ENCODE measurements around the gene RRP36.

The RRP36 gene

GRCh38 chr6:43029120-43029519, 7.7 kb downstream of the RRP36 start:
- no peak for TF ChIP-seq CTCF (IDR thresholded peaks at IDR 0.05; ENCODE audit: extremely low read depth, missing control alignments)
- DNase-seq (ENCODE audit: low spot score), result no peak

- TF ChIP-seq CTCF (IDR thresholded peaks at IDR 0.05; ENCODE audit: extremely low read depth, missing control alignments), result no peak
- no peak for DNase-seq (ENCODE audit: low spot score)
Measured at GRCh38 chr6:43032326-43032725, 10.9 kb downstream of the RRP36 start.

- no peak for TF ChIP-seq CTCF (IDR thresholded peaks at IDR 0.05; ENCODE audit: extremely low read depth, missing control alignments)
- no peak for DNase-seq (ENCODE audit: low spot score)
Measured at GRCh38 chr6:43033496-43034189, 12.2 kb downstream of the RRP36 start.

- no peak for TF ChIP-seq CTCF (IDR thresholded peaks at IDR 0.05; ENCODE audit: extremely low read depth, missing control alignments)
- no peak for DNase-seq (ENCODE audit: low spot score)
Measured at GRCh38 chr6:43034190-43034525, 12.7 kb downstream of the RRP36 start.

GRCh38 chr6:43035495-43036194, 14.2 kb downstream of the RRP36 start:
- DNase-seq (ENCODE audit: low spot score), result no peak
- TF ChIP-seq CTCF (IDR thresholded peaks at IDR 0.05; ENCODE audit: extremely low read depth, missing control alignments), result no peak

- DNase-seq (ENCODE audit: low spot score), result no peak
- TF ChIP-seq CTCF (IDR thresholded peaks at IDR 0.05; ENCODE audit: extremely low read depth, missing control alignments), result no peak
Measured at GRCh38 chr6:43036712-43037111, 15.3 kb downstream of the RRP36 start.

GRCh38 chr6:43037197-43037596, 15.8 kb downstream of the RRP36 start:
- TF ChIP-seq CTCF (IDR thresholded peaks at IDR 0.05; ENCODE audit: extremely low read depth, missing control alignments), result no peak
- DNase-seq (ENCODE audit: low spot score), result no peak
